ENCODE results near the gene OR6J1. TPM values are rescaled to one million over a fixed set of nuclear protein-coding genes. Genes with fewer than 3 reads are reported as not detected.

Gene OR6J1
- polyA plus RNA-seq, 1 experiment: not detected

DNA sequence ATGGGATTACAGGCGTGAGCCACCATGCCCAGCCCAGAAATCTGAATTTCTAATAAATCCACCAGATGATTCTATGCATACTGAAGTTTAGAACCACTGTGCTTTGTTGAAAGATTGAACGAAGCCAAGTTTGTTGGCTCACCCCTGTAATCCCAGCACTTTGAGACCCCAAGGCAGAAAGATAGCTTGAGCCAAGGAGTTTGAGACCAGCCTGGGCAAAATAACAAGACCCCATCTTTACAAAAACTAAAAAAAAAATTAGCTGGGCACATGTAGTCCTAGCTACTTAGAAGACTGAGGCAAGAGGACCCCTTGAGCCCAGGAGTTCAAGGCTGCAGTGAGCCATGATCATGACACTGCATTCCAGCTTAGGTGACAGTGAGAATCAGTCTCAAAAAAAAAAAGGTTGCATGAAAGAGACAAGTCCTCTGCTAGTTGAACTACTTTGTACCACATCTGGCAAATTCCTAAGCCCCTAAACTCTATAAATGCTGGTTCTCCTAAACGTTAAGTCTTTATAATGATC lies 47.7 kb downstream of the OR6J1 start:
- ChIA-PET POLR2A (no interaction called here), CTCF (interaction anchor here (0.7 to 1.4 kb wide), 4 partner anchors 21 to 275 kb away, joined by 3 to 4 read pairs (median 3); partner anchors contain the start of gene LRP10)
- no peak for DNase-seq (ENCODE audit: low read depth, low spot score)
- Histone ChIP-seq H3K9me3 (ENCODE audit: control insufficient read depth, insufficient read depth, low read length) (no peaks in the 10 kb centered on the region), H3K27ac (ENCODE audit: low read depth, low read length) (no peak overlapping the region), H3K27me3 (ENCODE audit: control insufficient read depth, insufficient read depth, low read length) (no peaks in the 10 kb centered on the region), H3K4me3 (ENCODE audit: low read depth, low read length) (no peak overlapping the region)
- TF ChIP-seq, protein P1, sequence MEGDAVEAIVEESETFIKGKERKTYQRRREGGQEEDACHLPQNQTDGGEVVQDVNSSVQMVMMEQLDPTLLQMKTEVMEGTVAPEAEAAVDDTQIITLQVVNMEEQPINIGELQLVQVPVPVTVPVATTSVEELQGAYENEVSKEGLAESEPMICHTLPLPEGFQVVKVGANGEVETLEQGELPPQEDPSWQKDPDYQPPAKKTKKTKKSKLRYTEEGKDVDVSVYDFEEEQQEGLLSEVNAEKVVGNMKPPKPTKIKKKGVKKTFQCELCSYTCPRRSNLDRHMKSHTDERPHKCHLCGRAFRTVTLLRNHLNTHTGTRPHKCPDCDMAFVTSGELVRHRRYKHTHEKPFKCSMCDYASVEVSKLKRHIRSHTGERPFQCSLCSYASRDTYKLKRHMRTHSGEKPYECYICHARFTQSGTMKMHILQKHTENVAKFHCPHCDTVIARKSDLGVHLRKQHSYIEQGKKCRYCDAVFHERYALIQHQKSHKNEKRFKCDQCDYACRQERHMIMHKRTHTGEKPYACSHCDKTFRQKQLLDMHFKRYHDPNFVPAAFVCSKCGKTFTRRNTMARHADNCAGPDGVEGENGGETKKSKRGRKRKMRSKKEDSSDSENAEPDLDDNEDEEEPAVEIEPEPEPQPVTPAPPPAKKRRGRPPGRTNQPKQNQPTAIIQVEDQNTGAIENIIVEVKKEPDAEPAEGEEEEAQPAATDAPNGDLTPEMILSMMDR (IDR thresholded peaks at IDR 0.05; ENCODE audit: low read depth, low read length): no peak

DNA sequence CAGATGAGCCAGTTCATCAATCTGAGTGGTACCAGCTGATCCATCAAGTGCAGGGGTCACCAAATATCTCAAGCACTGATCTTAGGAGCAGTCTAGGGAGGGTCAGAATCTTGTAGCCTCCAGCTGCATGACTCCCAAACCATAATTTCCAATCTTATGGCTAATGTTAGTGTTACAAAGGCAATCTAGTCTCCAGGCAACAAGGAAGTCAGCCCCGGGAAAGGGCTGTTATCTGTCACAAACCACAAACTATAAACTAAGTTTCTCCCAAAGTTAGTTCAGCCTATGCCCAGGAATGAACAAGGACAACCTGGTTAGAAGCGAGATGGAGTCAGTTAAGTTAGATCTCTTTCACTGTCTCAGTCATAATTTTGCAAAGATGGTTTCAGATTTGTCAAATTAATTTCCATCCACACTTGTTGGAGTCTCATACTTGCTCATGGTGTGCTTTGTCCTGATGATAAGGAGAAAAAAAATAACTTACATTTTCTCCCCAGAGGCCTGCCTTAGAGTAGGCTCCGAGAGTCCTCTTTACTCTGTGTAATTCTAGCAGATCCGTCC lies 49.9 kb downstream of the OR6J1 start:
- no peak for DNase-seq (ENCODE audit: low read depth, low spot score)
- POLR2A ChIA-PET: interaction anchor here (1.0 kb wide), 1 partner anchor 257 kb away, joined by 3 read pairs; no protein-coding TSS in a partner anchor
- H3K27me3 ChIP-seq (ENCODE audit: control insufficient read depth, insufficient read depth, low read length): no peaks in the 10 kb centered on the region
- CTCF ChIA-PET: interaction anchor here (0.5 to 1.6 kb wide), 5 partner anchors 24 to 160 kb away, joined by 3 to 14 read pairs (median 3); no protein-coding TSS in a partner anchor
- no peaks in the 10 kb centered on the region for H3K9me3 ChIP-seq (ENCODE audit: control insufficient read depth, insufficient read depth, low read length)
- H3K4me3 ChIP-seq (ENCODE audit: low read depth, low read length): no peak overlapping the region
- TF ChIP-seq, protein P1 (IDR thresholded peaks at IDR 0.05; ENCODE audit: low read depth, low read length): no peak
- H3K27ac ChIP-seq (ENCODE audit: low read depth, low read length): no peak overlapping the region

DNA sequence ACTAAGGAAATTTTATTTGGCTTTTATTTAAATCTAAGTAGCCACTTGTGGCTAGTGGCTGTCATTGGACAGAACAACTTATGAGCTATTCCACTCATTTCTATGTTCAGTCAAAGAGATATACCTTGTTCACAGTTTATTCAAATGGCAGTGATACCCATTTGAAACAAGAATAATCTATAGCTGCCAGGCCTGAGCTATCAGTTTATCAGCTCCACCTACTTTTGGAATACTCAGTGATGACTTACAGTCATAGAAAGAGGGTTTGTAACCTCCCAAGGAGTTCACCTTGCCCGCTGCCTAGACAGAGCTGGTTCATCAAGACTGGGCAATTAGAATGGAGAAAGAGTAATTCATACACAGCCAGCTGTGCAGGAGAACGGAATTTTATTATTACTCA lies 50.6 kb downstream of the OR6J1 start:
- TF ChIP-seq, protein P1 (IDR thresholded peaks at IDR 0.05; ENCODE audit: low read depth, low read length): no peak
- H3K9me3 ChIP-seq (ENCODE audit: control insufficient read depth, insufficient read depth, low read length): no peaks in the 10 kb centered on the region
- no peaks in the 10 kb centered on the region for H3K27me3 ChIP-seq (ENCODE audit: control insufficient read depth, insufficient read depth, low read length)
- ChIA-PET CTCF (interaction anchor here (0.5 to 1.5 kb wide), 6 partner anchors 23 to 387 kb away, joined by 3 to 14 read pairs (median 3); no protein-coding TSS in a partner anchor), POLR2A (interaction anchor here (1.0 kb wide), 1 partner anchor 257 kb away, joined by 3 read pairs; no protein-coding TSS in a partner anchor)
- no peak overlapping the region for H3K27ac ChIP-seq (ENCODE audit: low read depth, low read length)
- DNase-seq (ENCODE audit: low read depth, low spot score): no peak
- H3K4me3 ChIP-seq (ENCODE audit: low read depth, low read length): no peak overlapping the region

DNA sequence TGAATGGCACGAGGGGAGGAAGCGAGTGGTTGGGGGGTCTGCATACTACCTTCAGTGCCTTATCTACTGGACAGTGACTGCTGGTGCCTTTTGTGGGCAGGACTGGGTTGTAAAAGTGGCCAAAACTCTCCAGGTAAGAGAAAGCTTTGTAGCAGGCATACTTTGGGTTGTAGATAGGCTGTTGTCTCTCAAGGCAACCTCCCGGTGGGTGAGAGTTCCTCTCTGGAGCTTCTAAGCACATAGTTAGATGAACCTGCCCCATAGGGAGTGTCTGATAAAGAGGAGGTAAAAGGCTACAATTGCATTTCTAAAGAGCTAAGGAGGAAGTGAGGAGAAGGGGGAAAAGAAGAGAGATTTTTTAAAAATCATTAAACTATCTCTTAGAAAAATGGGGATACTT lies 51.0 kb downstream of the OR6J1 start:
- no peak overlapping the region for H3K4me3 ChIP-seq (ENCODE audit: low read depth, low read length)
- no peaks in the 10 kb centered on the region for H3K27me3 ChIP-seq (ENCODE audit: control insufficient read depth, insufficient read depth, low read length)
- POLR2A ChIA-PET: no interaction called here
- TF ChIP-seq, protein P1 (IDR thresholded peaks at IDR 0.05; ENCODE audit: low read depth, low read length): no peak
- CTCF ChIA-PET: interaction anchor here (0.5 to 1.5 kb wide), 5 partner anchors 23 to 387 kb away, joined by 3 to 14 read pairs (median 3); no protein-coding TSS in a partner anchor
- H3K27ac ChIP-seq (ENCODE audit: low read depth, low read length): no peak overlapping the region
- no peak for DNase-seq (ENCODE audit: low read depth, low spot score)
- H3K9me3 ChIP-seq (ENCODE audit: control insufficient read depth, insufficient read depth, low read length): no peaks in the 10 kb centered on the region
